ENCODE results near the gene AGXT. TPM values are rescaled to one million over a fixed set of nuclear protein-coding genes. Genes with fewer than 3 reads are reported as not detected.

Gene AGXT
- total and polyA plus RNA-seq, 4 donors = 0.05 to 0.61 (median 0.16) TPM; not detected in 1

DNA sequence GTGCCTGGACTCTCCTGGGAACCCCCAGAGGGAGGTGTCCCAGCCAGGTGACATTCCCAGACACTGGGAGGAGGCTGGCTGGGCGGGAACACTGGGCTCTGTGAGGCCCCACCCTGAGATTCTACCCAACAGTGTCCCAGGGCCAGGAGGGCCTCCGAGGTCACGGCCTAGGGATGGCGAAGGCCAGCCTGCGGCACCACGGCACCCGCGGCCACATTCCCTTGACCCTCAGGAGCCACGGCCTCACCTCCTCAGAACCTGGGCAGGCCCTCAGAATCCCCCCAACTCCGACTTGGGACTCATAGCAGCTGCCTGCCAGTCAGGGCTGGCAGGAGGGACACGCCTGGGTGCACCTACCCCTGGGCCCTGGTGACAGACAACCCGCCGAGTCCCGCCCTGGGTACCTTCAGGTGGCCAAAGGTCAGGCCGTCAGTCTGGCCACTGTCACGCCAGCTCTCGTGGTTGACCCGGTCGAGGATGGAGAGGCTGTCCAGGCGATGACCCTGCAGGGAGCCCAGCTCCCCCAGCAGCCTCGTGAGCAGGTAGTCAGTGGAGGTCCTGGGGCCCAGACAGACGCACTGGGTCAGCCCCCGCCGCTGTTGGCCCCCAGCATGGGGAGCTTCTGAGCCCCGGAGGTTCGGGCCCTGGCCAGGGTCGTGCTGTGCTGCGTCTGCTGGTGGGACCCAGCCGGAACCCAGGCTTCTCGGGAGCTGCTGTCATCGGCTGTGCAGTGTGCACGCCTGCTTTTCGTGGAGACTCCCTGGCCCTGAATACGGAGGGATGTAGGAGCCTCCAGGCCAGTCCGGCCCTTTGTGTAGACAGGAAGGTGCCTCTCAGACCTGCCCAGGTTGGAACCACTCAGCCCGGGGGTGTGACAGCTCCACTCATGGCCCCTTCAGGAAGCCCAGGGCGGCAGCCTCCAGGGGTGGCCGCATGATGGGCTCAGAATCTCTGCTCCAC, 21.3 kb downstream of the AGXT start:
- no peaks in the 10 kb centered on the region for H3K36me3 ChIP-seq (ENCODE audit: control insufficient read depth in 4 of 4, insufficient read depth in 4 of 4, low read length in 4 of 4)
- no peaks in the 10 kb centered on the region for H3K27me3 ChIP-seq (ENCODE audit: control insufficient read depth in 3 of 3, insufficient read depth in 3 of 3, low read length in 2 of 3)
- 91 to 92% methylated on average over 37 to 38 of the region's 38 CpGs for WGBS, 2 donors
- H3K9ac ChIP-seq (ENCODE audit: insufficient read depth in 1 of 2, low read length in 2 of 2) = no peak overlapping the region
- no peak overlapping the region for H3K27ac ChIP-seq (ENCODE audit: low read depth in 1 of 2, low read length in 1 of 2)
- TF ChIP-seq, protein P1, sequence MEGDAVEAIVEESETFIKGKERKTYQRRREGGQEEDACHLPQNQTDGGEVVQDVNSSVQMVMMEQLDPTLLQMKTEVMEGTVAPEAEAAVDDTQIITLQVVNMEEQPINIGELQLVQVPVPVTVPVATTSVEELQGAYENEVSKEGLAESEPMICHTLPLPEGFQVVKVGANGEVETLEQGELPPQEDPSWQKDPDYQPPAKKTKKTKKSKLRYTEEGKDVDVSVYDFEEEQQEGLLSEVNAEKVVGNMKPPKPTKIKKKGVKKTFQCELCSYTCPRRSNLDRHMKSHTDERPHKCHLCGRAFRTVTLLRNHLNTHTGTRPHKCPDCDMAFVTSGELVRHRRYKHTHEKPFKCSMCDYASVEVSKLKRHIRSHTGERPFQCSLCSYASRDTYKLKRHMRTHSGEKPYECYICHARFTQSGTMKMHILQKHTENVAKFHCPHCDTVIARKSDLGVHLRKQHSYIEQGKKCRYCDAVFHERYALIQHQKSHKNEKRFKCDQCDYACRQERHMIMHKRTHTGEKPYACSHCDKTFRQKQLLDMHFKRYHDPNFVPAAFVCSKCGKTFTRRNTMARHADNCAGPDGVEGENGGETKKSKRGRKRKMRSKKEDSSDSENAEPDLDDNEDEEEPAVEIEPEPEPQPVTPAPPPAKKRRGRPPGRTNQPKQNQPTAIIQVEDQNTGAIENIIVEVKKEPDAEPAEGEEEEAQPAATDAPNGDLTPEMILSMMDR (IDR thresholded peaks at IDR 0.05; ENCODE audit: control extremely low read depth, extremely low read depth) = no peak
- ATAC-seq (ENCODE audit: insufficient read depth, low FRiP score) = no peak
- H3K4me1 ChIP-seq (ENCODE audit: control insufficient read depth in 5 of 5, insufficient read depth in 5 of 5, low read length in 5 of 5) = peaks cover 0 to 9% (median 0%) of the 10 kb centered on the region in 5 donors
- H3K4me3 ChIP-seq = no peak overlapping the region
- H3K9me3 ChIP-seq (ENCODE audit: control insufficient read depth in 4 of 4, insufficient read depth in 3 of 4, low read length in 3 of 4) = no peaks in the 10 kb centered on the region
- DNase-seq = no peak

DNA sequence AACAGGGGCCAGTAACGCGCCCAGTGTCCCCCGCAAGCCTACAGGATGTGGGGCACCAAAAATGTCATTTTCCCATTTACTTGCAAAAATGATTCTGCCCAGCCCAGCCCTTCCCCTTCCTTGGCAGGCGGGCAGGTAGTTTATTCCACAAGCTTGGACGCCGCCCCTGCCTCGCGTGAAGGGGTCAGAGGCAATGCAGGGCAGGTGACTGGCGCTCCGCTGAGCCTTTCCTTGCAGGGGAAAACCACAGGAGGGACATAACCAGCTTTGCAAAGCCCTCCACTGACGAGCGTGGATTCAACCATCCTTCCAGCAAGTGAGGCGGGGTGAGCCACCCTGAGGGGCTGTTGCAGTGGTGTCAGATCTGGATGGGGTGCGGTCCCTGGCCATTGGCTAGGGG, 22.1 kb downstream of the AGXT start:
- no peaks in the 10 kb centered on the region for H3K27me3 ChIP-seq (ENCODE audit: control insufficient read depth in 3 of 3, insufficient read depth in 3 of 3, low read length in 2 of 3)
- H3K4me1 ChIP-seq (ENCODE audit: control insufficient read depth in 5 of 5, insufficient read depth in 5 of 5, low read length in 5 of 5) = peaks cover 0 to 15% (median 0%) of the 10 kb centered on the region in 5 donors
- H3K9ac ChIP-seq (ENCODE audit: insufficient read depth in 1 of 2, low read length in 2 of 2) = no peak overlapping the region
- no peak overlapping the region for H3K27ac ChIP-seq (ENCODE audit: low read depth in 1 of 2, low read length in 1 of 2)
- no peaks in the 10 kb centered on the region for H3K9me3 ChIP-seq (ENCODE audit: control insufficient read depth in 4 of 4, insufficient read depth in 3 of 4, low read length in 3 of 4)
- no peak for ATAC-seq (ENCODE audit: insufficient read depth, low FRiP score)
- no peaks in the 10 kb centered on the region for H3K36me3 ChIP-seq (ENCODE audit: control insufficient read depth in 4 of 4, insufficient read depth in 4 of 4, low read length in 4 of 4)
- TF ChIP-seq, protein P1 (IDR thresholded peaks at IDR 0.05; ENCODE audit: control extremely low read depth, extremely low read depth) = no peak
- DNase-seq = no peak
- no peak overlapping the region for H3K4me3 ChIP-seq
- 88 to 92% methylated on average over 14 of the region's 14 CpGs for WGBS, 2 donors

DNA sequence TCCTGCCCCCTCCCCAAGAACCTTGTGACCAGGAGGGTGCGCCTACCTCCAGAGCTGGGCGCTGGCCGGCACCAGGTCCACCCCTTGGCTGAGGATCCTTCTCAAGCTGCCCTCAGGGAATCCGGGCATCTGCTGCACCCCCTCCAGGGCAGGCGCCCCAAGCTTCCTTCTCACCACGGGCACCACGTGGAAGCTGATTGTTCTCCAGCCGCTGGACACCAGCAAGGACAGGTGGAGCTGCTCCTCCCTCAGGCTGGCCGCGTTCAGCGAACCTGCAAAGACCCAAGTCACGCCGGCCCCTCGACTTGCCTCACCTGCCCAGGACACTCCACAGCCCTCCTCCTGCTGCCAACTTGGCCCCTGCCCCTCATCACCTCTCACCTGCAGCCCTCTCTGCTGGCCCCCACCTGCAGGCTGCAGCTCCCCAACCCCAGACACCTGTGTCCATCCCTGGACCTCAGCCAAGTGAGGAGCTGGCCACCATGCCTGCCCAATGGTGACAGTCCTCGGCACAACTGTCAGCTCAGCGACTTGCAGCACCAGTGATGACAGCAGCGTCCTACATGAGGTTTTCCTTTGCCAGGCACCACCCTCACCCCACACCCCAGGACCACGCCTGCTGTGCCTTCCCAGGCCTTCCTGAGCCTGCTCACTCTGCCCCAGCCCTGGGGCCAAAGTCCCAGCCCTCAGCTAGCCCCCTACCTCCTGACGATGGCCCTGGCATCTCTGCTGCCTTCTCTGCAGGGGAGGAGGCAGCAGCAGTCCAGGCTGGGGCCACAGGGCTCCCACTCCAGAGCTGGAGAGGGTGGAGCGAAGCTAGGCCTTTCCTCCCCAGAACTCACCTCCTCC, 23.1 kb downstream of the AGXT start:
- H3K9ac ChIP-seq (ENCODE audit: insufficient read depth in 1 of 2, low read length in 2 of 2) = no peak overlapping the region
- WGBS, 2 donors = 87% methylated on average over 19 to 20 of the region's 20 CpGs
- TF ChIP-seq, protein P1 (IDR thresholded peaks at IDR 0.05; ENCODE audit: control extremely low read depth, extremely low read depth) = no peak

More for the DNA sequence above, 23.1 kb downstream of the AGXT start:
- no peaks in the 10 kb centered on the region for H3K36me3 ChIP-seq (ENCODE audit: control insufficient read depth in 4 of 4, insufficient read depth in 4 of 4, low read length in 4 of 4)
- DNase-seq (no peak), ATAC-seq (ENCODE audit: insufficient read depth, low FRiP score) (no peak)
- peaks cover 0 to 18% (median 0%) of the 10 kb centered on the region in 5 donors for H3K4me1 ChIP-seq (ENCODE audit: control insufficient read depth in 5 of 5, insufficient read depth in 5 of 5, low read length in 5 of 5)
- H3K9me3 ChIP-seq (ENCODE audit: control insufficient read depth in 4 of 4, insufficient read depth in 3 of 4, low read length in 3 of 4) = no peaks in the 10 kb centered on the region
- no peak overlapping the region for H3K27ac ChIP-seq (ENCODE audit: low read depth in 1 of 2, low read length in 1 of 2)
- no peaks in the 10 kb centered on the region for H3K27me3 ChIP-seq (ENCODE audit: control insufficient read depth in 3 of 3, insufficient read depth in 3 of 3, low read length in 2 of 3)
- H3K4me3 ChIP-seq = no peak overlapping the region

All from lung (tissue), 12 donors.